Esophagus muscularis mucosa (tissue), 4 donors: ENCODE data around the gene ITGB6.

ENCODE experiments used
- EP300 ChIP-seq: sonication (generic); formaldehyde crosslinking; IDR thresholded peaks from one replicate; pipeline ENCODE4 v1.6.1; 2017; ENCODE audit warnings: antibody characterized with exemption
- POLR2A ChIP-seq: fragments of 450-650 bp; IDR thresholded peaks from one replicate; pipeline ENCODE4 v1.6.1; 2017; ENCODE audit warnings: antibody characterized with exemption, moderate library complexity, mild to moderate bottlenecking, low read depth
- POLR2AphosphoS5 ChIP-seq, 2 donors: sonication (generic); formaldehyde crosslinking; IDR thresholded peaks; one replicate each; pipeline ENCODE4 v1.6.1; 2017; ENCODE audit warnings: antibody characterized with exemption in 2 of 2
- TF ChIP-seq, protein P1 (sequence below), 3 experiments: fragments of 200-600 bp in 2 of 3; fragments of 450-650 bp in 1 of 3; sonication (generic) in 2 of 3; IDR thresholded peaks; one replicate each; pipeline ENCODE4 v1.5.1; 2017 to 2019; ENCODE audit warnings: antibody characterized with exemption in 3 of 3, mild to moderate bottlenecking in 2 of 3, moderate library complexity in 1 of 3

DNA sequence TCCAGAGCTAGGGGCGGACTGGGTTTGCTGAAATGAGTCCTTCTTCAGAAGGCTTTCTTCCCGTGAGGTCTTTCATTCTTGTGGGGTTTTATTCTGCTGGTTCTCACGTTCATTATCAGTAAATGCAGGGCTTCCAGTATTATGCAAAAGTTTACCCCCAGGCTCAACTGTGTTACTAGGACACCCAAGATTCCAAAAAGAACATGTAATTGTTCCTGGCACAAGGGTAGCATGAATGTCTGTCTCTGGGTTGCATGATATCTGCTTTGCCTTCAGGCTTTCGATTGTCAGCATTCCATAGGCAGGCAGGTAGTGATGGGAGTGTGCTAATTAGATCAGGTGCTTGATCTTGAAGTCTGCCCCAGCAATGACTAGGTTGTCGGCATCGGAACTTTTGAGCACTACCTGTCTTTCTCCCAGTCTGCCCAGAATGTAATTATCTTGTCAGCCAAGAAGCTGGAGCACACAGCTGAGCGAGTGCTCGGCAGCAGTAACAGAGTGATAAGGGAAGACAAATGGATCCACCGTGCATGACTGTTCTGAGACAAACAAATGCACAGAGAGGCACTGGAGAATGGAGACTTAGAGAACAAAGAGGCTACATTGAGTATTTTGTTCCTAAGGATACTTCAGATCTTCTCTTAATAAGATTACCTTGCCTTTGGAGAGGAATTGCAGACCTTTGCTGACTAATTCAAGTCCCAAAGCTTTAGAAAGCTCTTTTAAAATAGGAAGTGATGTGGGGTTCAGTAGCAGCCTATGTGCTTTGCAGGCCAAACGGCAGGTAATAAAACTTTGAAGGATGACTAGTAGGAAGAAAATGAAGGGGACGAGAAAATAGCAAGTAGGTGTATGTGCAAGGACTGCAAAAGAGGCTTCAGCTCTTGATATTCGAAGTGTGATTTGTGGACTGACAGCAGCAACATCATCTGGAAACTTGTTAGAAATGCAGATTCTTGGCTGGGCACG lies 41.9 kb downstream of the ITGB6 start:
- TF ChIP-seq EP300 (no peak), POLR2AphosphoS5 (IDR thresholded peaks at IDR 0.05) (no peak), POLR2A (no peak)
- TF ChIP-seq, protein P1, sequence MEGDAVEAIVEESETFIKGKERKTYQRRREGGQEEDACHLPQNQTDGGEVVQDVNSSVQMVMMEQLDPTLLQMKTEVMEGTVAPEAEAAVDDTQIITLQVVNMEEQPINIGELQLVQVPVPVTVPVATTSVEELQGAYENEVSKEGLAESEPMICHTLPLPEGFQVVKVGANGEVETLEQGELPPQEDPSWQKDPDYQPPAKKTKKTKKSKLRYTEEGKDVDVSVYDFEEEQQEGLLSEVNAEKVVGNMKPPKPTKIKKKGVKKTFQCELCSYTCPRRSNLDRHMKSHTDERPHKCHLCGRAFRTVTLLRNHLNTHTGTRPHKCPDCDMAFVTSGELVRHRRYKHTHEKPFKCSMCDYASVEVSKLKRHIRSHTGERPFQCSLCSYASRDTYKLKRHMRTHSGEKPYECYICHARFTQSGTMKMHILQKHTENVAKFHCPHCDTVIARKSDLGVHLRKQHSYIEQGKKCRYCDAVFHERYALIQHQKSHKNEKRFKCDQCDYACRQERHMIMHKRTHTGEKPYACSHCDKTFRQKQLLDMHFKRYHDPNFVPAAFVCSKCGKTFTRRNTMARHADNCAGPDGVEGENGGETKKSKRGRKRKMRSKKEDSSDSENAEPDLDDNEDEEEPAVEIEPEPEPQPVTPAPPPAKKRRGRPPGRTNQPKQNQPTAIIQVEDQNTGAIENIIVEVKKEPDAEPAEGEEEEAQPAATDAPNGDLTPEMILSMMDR (IDR thresholded peaks at IDR 0.05), result no peak
